B cell (primary cell): Measurements from ENCODE around the gene HADH.

Experiments
- EZH2 ChIP-seq: IDR thresholded peaks from 2 replicates; pipeline ENCODE4 v1.6.1; 2012; ENCODE audit warnings: borderline replicate concordance, low read depth, mild to moderate bottlenecking, moderate library complexity, low read length; ENCODE audit not compliant: insufficient read depth, poor library complexity, severe bottlenecking
- TF ChIP-seq, protein P1 (sequence below): fragments of 200-600 bp; IDR thresholded peaks from one replicate; pipeline ENCODE4 v1.8.0; 2022; ENCODE audit warnings: antibody characterized with exemption, mild to moderate bottlenecking

DNA sequence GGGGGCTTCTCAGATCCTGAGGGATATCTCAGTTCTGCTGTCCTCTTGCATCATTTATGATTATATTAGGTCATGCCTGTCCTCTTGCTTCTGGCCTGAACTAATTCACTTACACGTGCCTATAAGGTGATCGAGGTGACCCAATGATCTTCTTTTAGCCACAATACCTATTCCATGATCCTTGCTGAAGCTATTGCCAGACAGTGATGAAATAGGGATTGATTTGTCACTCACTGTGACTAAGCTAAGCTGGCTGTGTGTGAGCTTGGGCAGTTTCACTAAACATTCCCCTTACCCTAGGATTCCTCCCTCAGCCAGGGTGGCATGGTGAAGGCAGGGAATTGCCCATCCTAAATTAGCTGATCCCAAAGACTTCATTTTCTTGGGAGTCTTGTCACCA lies 19.0 kb downstream of the HADH start:
- TF ChIP-seq, protein P1, sequence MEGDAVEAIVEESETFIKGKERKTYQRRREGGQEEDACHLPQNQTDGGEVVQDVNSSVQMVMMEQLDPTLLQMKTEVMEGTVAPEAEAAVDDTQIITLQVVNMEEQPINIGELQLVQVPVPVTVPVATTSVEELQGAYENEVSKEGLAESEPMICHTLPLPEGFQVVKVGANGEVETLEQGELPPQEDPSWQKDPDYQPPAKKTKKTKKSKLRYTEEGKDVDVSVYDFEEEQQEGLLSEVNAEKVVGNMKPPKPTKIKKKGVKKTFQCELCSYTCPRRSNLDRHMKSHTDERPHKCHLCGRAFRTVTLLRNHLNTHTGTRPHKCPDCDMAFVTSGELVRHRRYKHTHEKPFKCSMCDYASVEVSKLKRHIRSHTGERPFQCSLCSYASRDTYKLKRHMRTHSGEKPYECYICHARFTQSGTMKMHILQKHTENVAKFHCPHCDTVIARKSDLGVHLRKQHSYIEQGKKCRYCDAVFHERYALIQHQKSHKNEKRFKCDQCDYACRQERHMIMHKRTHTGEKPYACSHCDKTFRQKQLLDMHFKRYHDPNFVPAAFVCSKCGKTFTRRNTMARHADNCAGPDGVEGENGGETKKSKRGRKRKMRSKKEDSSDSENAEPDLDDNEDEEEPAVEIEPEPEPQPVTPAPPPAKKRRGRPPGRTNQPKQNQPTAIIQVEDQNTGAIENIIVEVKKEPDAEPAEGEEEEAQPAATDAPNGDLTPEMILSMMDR: no peak
- TF ChIP-seq EZH2: no peak
